ENCODE data around the gene MRTFB. TPM values are rescaled to one million over a fixed set of nuclear protein-coding genes. Genes with fewer than 3 reads are reported as not detected.
"Not testable (repeated sequence)": the region's sequence is repeated elsewhere in the genome, so short reads cannot be mapped to it uniquely, and the experiment has no call there.

Gene MRTFB
- total and polyA plus RNA-seq, 11 donors, result 8.0 to 38.3 (median 25.3) TPM

GRCh38 chr16:14121872-14122271 lies 50.8 kb downstream of the MRTFB start:
- no peaks in the 10 kb centered on the region for H3K36me3 ChIP-seq
- ATAC-seq (no peak), DNase-seq (no peak)
- peaks cover 0 to 33% (median 19%) of the 10 kb centered on the region in 12 donors for H3K4me1 ChIP-seq
- 88 to 91% (median 89%) methylated on average over 3 of the region's 3 CpGs for WGBS, 4 donors
- H3K27me3 ChIP-seq, result no peaks in the 10 kb centered on the region
- no peak overlapping the region for H3K4me3 ChIP-seq
- TF ChIP-seq CTCF (IDR thresholded peaks at IDR 0.05) (no peak), POLR2A (IDR thresholded peaks at IDR 0.05) (no peak)
- intact Hi-C loops (cut with DNase I), result no loop called here
- H3K27ac ChIP-seq, result no peak overlapping the region
- H3K9me3 ChIP-seq, result peaks cover 0 to 6% (median 0%) of the 10 kb centered on the region in 12 donors

- H3K36me3 ChIP-seq, ATAC-seq: not testable (repeated sequence)
Measured at GRCh38 chr16:14122430-14122829, 51.3 kb downstream of the MRTFB start.

GRCh38 chr16:14125000-14125681 lies 54.0 kb downstream of the MRTFB start:
- H3K36me3 ChIP-seq, result no peaks in the 10 kb centered on the region
- peaks cover 0 to 3% (median 0%) of the 10 kb centered on the region in 12 donors for H3K9me3 ChIP-seq
- intact Hi-C loops (cut with DNase I), result no loop called here
- TF ChIP-seq POLR2A (IDR thresholded peaks at IDR 0.05) (no peak), CTCF (IDR thresholded peaks at IDR 0.05) (no peak)
- H3K4me3 ChIP-seq, result no peak overlapping the region
- no peak overlapping the region for H3K27ac ChIP-seq
- WGBS, 4 donors, result 72 to 78% (median 76%) methylated on average over 5 of the region's 5 CpGs
- ATAC-seq, result no peak
- H3K4me1 ChIP-seq, result peaks cover 0 to 42% (median 23%) of the 10 kb centered on the region in 12 donors
- H3K27me3 ChIP-seq, result no peaks in the 10 kb centered on the region
- DNase-seq, result no peak

More at GRCh38 chr16:14122430-14122829, 51.3 kb downstream of the MRTFB start:
- intact Hi-C loops (cut with DNase I); H3K9me3 ChIP-seq; H3K27me3 ChIP-seq; H3K27ac ChIP-seq; DNase-seq; H3K4me3 ChIP-seq: not testable (repeated sequence)
- peaks cover 0 to 29% (median 19%) of the 10 kb centered on the region in 12 donors for H3K4me1 ChIP-seq
- 98 to 100% (median 99%) methylated on average over 3 of the region's 3 CpGs for WGBS, 4 donors

- 58 to 72% (median 64%) methylated on average over 3 of the region's 3 CpGs for WGBS, 4 donors
- H3K27me3 ChIP-seq, result no peaks in the 10 kb centered on the region
- peaks cover 0 to 3% (median 0%) of the 10 kb centered on the region in 12 donors for H3K9me3 ChIP-seq
- no peak overlapping the region for H3K4me3 ChIP-seq
- no peaks in the 10 kb centered on the region for H3K36me3 ChIP-seq
- TF ChIP-seq CTCF (IDR thresholded peaks at IDR 0.05), result no peak
- no peak for TF ChIP-seq POLR2A (IDR thresholded peaks at IDR 0.05)
- DNase-seq (no peak), ATAC-seq (no peak)
- intact Hi-C loops (cut with DNase I), result no loop called here
- peaks cover 0 to 38% (median 20%) of the 10 kb centered on the region in 12 donors for H3K4me1 ChIP-seq
- H3K27ac ChIP-seq, result peak overlapping the region in 1 of 12 donors; percentile 33
Measured at GRCh38 chr16:14125708-14126107, 54.6 kb downstream of the MRTFB start.
